ENCODE data around the gene CPXM2. TPM values are rescaled to one million over a fixed set of nuclear protein-coding genes. Genes with fewer than 3 reads are reported as not detected.
A peak's percentile ranks its signal among the peaks of the same experiment; 100 is the strongest.
"Not testable (repeated sequence)": the region's sequence is repeated elsewhere in the genome, so short reads cannot be mapped to it uniquely, and the experiment has no call there.

Gene CPXM2
- total RNA-seq, 1 donor from 2014 or later = 4.9 TPM

DNA sequence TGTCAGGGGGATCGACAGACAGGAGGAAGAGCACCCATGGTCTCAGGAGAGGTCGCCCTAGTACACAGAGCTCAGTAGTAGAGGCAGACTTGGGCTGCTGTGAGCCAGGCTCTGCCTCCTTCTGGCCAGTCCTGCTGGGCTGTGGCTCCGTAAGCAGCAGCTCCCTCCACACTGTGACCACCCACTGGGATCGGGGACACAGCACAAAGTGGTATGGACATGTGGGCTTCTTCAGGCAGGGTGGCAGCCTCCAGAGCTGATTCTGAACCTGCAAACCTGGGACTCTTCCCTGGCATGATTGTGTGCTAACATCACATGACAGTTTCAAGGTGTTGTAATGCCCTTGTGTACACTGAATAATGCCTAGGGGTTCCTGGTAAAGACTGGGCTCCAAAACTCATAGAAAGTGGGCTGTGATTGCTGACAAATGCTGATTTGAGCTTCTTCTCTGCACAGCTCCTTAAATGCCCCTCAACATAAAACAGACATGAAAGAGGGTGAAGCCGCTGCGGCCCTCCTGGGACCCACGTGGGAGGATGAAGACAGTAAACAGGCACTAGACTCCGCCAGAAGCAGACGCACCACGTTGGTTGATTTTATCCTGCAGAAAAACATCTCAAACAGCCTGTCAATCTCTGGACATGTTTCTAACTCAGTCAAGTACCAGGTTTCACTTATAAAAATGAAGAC lies 148.7 kb downstream of the CPXM2 start:
- DNase-seq = no peak

DNA sequence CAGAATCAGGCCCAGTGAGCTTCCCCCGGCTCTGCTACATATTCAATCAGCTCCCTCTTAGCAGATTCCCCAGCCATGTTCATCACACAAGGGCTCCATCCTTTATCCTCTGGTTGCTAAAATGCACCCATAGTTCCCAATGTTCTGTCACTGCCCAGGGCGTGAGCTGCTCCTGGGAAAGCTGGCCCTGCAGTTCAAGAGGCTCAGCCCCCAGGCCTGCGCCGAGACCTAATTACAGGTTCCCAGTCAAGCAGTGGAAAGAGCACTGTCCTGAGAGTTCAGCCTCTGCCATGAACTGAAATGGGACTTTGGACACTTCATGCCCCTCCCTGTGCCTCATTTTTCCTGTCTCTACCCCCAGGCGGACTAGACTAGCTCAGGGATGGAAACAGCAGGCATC lies 149.9 kb downstream of the CPXM2 start:
- DNase-seq = no peak

DNA sequence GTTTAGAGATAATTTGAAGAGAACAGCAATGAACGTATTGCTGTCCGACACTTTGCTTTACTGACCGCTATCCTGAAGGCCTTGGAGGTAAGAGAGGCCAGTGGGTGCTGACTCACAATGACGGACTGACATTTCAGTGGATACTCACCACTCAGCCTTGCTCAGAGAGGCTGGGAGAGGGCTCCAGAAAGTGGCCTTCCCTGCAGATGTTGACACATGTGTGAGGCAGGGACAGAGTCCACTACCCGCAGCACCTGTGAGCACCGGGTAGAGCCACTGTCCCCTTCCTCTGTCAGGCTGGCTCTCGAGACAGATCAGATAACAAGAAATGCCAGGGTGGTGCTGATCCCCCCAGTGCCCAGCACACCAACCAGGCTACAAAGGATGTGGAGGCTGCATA lies 150.5 kb downstream of the CPXM2 start:
- no peak for DNase-seq

DNA sequence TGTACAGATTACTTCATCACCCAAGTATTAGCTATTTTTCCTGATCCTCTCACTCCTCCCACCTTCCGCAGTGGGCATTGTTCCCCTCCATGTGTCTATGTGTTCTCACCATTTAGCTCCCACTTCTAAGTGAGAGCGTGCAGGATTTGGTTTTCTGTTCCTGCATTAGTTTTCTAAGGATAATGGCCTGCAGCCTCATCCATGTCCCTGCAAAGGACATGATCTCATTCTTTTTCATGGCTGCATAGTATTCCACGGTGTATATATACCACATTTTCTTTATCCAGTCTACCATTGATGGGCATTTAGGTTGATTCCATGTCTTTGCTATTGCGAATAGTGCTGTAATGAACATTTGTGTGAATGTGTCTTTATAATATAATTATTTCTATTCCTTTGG lies 154.7 kb downstream of the CPXM2 start:
- DNase-seq = not testable (repeated sequence)

DNA sequence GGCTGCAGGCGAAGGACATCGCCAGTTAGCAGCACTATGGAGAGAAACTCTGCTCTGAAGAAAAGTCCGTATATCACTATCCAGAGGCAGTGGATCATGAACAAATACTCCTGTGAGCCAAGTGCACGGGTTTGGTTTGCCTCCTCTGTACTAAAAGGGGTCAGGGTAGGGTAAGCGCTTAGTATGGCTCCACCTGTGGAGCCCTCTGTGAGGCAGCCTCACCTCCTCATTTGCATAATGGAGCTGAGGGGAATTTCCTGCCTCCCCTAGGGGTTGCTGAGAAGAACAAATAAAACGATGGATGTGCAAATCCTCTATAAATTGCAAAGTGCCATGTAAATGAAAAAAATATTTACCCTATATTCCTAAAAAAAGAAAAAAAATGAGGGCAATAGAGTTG lies 162.1 kb downstream of the CPXM2 start:
- no peak for DNase-seq

DNA sequence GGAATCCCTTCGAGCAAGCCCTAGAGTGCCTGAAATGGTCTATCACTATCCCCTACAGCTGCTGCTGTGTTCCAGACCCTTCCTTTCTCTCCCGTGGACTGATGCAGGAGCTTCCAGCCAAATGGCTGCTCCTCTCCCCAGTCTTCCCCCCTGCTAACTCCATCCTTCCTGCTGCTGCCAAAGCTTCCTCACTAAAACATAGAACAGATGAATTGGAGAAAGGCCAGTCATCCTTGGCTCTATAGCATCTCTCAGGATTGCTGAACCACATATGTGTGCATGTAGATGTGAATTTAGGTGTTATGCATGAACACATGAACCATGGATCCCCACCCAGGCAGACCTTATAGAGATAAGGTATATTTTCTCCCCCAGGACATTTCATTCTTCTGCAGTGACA lies 164.8 kb downstream of the CPXM2 start:
- DNase-seq = peak; percentile 5

DNA sequence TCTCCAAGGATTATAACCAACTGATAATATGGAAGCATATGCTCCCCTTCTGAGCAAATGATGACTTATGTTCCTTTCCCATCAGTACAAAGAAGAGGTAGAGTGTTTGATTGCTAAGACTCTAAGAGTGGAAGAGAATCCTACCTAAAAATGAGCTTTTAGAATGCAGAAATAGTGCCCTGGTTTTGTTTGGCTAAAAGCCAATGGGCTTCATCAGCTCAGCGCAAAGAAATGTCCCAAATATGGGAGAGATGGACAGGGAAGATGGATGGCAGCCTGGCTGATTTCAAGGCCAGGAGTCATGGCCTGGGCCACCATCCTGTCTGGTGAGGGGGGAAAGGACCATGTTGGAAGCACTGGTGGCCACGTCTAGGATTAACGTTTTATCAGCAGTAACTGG lies 165.2 kb downstream of the CPXM2 start:
- DNase-seq = no peak

DNA sequence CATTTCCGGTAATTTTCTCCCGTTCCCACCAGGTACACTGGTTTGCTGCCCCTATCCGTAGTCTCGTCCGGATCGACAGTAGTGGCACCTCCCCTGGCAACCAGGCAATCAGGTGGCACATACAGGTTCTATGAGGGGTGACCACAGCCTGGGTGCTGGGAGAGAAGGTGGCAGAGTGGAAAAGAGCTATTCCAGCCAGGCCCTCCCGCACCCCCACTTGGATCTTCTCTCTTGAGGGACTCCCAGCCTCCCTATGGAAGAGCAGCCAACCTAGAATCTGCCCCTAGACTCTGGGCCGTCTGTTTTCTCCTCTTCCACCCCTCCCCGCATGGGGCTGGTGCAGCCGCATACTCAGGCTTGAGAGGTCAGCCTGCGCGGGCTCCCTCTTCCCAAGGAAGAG lies 166.9 kb downstream of the CPXM2 start:
- no peak for DNase-seq

DNA sequence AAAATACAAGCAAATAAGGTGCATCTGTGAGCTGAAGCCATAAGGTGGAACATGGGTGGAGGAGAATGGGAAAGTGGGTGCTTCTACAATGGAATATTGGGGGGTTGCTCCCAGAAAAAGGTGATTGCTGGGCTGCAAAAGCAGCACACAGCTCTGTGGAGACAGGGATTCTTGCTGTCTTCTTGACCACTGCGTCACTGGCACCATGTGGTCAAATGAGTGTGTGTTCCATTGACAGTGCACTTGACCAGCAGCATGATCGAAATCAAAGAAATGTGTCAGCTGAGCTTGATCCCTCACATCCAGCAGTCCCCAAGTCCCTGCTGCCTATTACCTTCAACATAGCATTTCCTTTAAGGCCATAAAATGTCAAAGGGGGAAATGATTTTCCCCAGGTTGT lies 169.3 kb downstream of the CPXM2 start:
- no peak for DNase-seq

DNA sequence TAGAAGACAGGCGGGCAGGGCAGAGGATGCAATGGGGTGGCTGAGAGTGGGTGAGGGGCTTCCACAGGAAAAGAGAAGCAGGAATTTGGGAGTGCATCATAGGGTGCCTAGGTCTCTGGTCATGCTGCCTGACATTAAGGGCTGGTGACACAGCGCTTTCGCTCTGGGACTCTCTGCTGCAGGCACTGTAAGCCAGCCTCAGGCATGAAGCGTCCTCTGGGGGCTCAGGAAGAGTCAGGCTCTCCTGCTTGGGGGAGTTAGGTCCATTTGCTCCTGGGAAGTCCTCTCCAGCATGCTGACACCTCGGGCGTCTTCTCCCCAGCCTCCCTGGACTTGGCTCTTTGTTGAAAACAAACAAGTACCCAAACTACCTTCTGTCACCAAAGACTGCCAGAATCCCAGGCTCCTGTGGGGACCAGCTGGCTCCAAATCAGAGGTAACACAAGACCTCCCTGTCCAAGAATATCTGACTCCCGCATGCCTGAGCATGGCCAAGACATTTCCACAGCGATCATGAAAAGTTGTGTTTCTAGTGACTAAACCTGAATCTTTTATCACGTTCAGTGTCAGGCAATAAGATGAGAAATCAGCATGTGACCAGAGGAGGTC lies 170.1 kb downstream of the CPXM2 start:
- DNase-seq = no peak

DNA sequence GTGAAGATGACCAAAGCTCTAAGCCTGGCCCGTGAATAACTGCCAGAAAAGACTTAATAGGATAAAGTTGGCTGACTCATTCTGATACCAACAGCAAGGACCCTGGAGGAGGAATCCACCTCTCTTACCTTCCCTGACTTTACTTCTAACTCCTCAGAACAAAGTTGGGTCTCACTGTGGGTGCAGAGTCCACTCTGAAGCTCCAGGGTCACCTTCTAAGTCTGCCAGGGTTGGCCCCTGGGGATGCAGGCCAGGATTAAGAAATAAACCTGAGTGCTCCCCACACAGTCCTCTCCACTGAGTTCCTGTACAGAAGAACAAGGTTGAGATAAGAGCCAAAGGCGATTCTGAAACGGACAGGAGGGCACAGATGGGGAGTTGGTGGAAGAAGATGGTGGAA lies 171.1 kb downstream of the CPXM2 start:
- DNase-seq = no peak

DNA sequence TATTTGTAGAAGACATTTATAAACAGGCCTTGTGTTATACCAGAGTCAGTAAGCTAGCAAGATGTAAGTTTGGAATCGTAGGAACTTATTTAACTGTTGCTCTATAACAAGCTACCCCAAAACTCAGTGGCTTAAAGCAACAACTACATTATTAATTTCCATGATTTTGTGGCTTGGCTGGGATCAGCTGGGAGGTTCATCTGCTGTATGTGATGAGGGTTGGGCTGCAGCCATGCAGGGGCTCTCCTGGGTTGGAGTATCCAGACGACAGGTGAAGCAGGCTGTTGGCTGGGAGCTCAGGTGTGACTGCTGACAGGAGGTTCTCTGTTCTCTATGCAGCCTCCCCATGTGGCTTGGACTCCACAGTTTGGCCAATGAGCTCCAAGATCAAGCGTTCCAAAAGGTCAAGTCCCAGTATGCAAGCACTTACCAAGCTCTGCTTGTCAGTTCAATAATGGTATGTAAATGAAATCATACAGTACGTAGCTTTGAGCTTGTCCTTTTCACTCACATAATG lies 173.0 kb downstream of the CPXM2 start:
- no peak for DNase-seq

DNA sequence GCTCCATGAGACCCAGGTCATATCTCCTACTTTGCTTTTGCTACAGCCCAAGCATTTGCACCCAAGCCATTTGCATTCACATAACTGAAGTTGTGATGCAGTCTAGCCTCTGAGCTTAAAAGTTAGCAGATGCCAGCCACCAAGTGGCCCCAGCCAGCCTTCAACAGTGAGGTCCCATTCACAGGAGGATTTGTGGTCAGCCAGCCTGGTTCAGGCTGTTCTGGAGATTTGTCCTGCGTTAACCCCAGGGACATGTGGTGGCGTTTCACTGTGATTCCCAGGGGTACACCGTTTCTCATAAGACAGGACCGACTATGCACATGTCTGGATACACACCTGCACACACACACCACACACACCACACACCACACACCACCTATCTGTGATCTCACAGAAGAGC lies 174.3 kb downstream of the CPXM2 start:
- DNase-seq = no peak

DNA sequence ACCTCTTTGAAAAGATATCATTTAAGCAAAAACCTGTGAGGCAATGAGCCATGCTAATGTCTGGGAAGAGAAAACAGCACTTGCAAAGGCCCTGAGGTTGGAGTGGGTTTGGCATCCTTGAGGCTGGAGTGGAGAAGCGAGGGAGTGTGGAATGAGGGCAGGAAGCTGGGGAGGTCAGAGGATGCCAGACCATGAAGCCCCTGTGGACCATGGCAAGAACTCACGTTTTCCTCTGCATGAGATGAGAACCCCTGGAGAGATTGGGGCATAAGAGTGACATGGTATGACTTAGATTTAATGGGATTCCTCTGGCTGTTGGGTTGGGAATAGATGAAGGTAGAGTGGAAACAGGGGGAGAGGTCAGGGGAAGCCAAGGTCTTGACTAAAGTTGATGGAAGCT lies 176.1 kb downstream of the CPXM2 start:
- DNase-seq = no peak

DNA sequence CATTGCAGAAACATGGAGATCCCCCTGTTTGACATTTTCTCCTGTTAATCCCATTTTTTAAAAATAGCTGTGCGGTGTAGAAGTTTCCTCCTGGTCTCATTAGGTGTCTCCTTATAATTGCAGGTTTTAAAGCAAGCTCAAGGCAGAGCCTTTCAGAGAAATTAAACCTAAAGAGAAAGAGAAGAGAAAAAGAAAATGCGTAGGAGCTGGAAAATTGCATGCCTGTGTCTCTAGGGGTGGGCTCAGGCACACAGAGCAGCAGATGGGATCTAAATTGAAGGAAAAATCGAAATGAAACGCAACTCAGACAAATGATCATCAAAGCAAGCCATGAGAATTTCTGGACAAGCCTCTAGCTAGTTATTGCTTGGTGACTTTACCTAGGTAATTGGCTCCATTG lies 185.4 kb downstream of the CPXM2 start:
- DNase-seq = no peak

DNA sequence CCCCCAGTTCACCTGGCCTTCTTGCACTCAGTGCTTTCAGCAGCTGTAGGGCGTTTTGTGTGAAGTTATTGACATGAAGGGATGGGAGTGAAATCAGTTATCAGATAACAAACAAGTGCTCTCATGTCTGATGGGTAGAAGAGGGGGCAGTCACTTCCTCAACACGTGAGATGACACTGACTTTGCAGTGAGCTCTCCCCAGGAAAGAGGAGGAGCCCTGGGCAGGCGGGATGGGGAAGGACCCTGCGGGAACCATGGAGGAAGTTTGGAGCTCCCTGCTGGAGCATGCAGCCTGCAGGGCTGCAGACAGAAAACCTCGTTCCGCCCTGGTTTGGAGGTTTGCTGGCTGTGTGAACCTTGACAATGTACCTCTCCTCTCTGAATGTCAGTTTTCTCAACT lies 186.8 kb downstream of the CPXM2 start:
- no peak for DNase-seq

DNA sequence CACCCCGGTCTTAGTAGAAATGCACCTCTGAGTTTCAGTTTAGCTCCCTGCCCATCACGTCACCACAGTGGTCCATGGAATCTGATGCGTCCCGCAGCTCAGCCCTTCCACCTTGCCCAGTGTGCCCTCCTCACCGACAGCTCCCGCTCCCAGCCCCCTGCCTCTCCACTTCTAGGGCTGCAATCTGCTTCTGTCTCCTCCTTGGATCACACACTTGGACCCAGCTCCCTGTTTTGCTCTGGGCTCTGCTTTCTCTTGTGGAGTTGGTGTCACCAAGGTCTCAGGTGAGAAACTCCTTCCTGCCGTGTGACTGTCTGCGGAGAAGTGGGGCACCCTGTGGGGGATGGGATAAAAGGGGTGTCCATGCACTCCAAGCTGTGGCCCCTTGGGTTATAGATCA lies 187.5 kb downstream of the CPXM2 start:
- no peak for DNase-seq

DNA sequence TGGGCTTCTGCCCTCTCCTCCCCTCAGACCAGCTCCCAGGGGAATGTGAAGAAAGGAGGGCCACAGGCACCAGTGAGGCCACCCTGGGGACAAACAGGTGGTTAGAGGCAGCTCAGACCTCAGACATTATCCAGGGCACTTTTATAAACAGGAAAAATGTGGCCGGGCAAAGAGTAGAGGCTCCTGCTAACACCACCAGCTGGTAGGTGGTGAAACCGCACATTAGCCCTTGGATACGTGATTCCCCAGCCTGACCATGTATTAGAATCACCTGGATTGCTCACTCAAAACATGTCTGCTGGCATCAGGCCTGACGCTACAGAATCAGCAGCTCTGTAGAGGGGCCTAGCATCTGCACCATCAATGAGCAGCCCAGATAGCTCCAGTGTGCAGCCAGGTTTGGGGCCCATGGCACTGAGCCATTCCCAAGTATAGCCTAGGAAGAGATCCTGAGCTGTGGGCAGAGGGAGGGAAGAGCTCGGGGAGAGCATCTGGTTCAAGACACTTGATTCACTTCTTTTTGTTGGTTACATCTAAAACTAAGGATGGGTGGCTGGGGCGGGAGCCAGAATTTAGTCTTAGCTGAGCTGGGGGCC lies 188.3 kb downstream of the CPXM2 start:
- DNase-seq = no peak

Other genes starting within 250 kb of the CPXM2 start
- not detected for gene GPR26, start 225.5 kb downstream of the CPXM2 start, total RNA-seq
- gene CHST15, start 201.8 kb upstream of the CPXM2 start, total RNA-seq = 16.5 TPM

All from skin of body (tissue), 2 donors.